ENCODE data around the gene TPST1.

DNA sequence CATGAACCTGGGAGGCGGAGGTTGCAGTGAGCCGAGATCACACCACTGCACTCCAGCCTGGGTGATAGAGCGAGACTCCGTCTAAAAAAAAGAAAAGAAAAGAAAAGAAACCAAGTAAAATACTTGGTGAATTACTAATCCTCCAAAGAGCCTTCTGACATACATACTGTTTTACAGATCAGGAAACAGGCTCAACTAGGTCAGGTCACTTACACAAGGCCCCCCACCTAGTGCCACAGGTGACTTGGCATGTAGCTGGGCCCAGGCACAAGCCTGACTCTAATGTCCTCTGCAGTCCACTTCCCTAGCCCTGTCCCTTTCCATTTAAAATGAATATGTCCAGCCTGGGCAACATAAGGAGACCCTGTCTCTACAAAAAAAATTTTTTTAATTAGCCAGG is 157.0 kb downstream of the TPST1 start:
- TF ChIP-seq, protein P1, sequence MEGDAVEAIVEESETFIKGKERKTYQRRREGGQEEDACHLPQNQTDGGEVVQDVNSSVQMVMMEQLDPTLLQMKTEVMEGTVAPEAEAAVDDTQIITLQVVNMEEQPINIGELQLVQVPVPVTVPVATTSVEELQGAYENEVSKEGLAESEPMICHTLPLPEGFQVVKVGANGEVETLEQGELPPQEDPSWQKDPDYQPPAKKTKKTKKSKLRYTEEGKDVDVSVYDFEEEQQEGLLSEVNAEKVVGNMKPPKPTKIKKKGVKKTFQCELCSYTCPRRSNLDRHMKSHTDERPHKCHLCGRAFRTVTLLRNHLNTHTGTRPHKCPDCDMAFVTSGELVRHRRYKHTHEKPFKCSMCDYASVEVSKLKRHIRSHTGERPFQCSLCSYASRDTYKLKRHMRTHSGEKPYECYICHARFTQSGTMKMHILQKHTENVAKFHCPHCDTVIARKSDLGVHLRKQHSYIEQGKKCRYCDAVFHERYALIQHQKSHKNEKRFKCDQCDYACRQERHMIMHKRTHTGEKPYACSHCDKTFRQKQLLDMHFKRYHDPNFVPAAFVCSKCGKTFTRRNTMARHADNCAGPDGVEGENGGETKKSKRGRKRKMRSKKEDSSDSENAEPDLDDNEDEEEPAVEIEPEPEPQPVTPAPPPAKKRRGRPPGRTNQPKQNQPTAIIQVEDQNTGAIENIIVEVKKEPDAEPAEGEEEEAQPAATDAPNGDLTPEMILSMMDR (conservative IDR thresholded peaks at IDR 0.05 in 1 of 2, IDR thresholded peaks at IDR 0.05 in 1 of 2; ENCODE audit: low read depth in 1 of 2, low read length in 2 of 2): no peak
- TF ChIP-seq EZH2 (IDR thresholded peaks at IDR 0.05; ENCODE audit: low read length, missing control alignments): no peak
